OCI-LY7 (cell line): ENCODE data around the gene ULBP1.
"Not testable (repeated sequence)": the region's sequence is repeated elsewhere in the genome, so short reads cannot be mapped to it uniquely, and the experiment has no call there.

Source experiments
- EZH2phosphoT487 ChIP-seq: fragments of 200-600 bp; sonication (generic); IDR thresholded peaks from 2 replicates; pipeline ENCODE4 v1.6.1; 2018; ENCODE audit warnings: low read depth, borderline replicate concordance, mild to moderate bottlenecking, mixed run types, antibody characterized with exemption, low read length, moderate library complexity, mixed read lengths
- TF ChIP-seq, protein P1 (sequence below): fragments of 200-600 bp; sonication (generic); conservative IDR thresholded peaks from 2 replicates; pipeline ENCODE4 v1.5.1; 2014; ENCODE audit warnings: mild to moderate bottlenecking, antibody characterized with exemption, low read length, moderate library complexity, mixed read lengths

DNA sequence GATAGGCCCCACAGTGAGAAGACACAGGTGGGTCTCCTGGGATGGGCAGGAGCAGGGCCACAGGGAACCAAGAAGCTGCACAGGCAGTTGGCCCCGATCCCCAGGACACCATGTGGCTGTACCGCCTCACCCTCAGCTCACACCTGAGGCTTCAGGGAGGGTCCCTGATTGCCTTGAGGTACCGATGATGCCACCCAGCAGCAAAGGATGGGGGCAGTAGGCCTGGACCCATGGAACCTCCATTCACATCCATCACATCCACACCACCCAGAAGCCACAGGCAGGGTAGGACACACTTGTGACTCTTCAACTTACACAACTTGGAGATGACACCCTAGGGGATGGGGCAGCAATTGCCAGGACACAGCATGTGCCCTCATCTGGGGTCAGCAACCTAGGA, 39.9 kb downstream of the ULBP1 start:
- TF ChIP-seq, protein P1, sequence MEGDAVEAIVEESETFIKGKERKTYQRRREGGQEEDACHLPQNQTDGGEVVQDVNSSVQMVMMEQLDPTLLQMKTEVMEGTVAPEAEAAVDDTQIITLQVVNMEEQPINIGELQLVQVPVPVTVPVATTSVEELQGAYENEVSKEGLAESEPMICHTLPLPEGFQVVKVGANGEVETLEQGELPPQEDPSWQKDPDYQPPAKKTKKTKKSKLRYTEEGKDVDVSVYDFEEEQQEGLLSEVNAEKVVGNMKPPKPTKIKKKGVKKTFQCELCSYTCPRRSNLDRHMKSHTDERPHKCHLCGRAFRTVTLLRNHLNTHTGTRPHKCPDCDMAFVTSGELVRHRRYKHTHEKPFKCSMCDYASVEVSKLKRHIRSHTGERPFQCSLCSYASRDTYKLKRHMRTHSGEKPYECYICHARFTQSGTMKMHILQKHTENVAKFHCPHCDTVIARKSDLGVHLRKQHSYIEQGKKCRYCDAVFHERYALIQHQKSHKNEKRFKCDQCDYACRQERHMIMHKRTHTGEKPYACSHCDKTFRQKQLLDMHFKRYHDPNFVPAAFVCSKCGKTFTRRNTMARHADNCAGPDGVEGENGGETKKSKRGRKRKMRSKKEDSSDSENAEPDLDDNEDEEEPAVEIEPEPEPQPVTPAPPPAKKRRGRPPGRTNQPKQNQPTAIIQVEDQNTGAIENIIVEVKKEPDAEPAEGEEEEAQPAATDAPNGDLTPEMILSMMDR = not testable (repeated sequence)
- TF ChIP-seq EZH2phosphoT487 = not testable (repeated sequence)
